WTC11 (cell line): ENCODE results near the gene SLC45A1. TPM values are rescaled to one million over a fixed set of nuclear protein-coding genes. Genes with fewer than 3 reads are reported as not detected.

ENCODE experiments used
- ATAC-seq: fragments of 200-7000 bp; cut with Tn5 transposase; 2 replicates; pipeline ENCODE4 v1.10.0; 2021; ENCODE audit warnings: mild to moderate bottlenecking, moderate library complexity
- CTCF ChIA-PET: fragments of 300-600 bp; sonication (Branson Sonifier 250); formaldehyde crosslinking; loops from one replicate; lab custom pipeline; 2021; ENCODE audit warnings: antibody characterized with exemption; lab: Charles Lee
- POLR2A ChIA-PET: fragments of 350-600 bp; sonication (Branson Sonifier 250); formaldehyde crosslinking; loops from one replicate; lab custom pipeline; 2021; ENCODE audit warnings: antibody characterized with exemption; lab: Charles Lee
- DNase-seq: peaks from one replicate; pipeline ENCODE4 v3.0.0; 2021; ENCODE audit warnings: low spot score
- H3K27ac Mint-ChIP-seq: 2 replicates; pipeline ENCODE4 v1.8.0; 2021; ENCODE audit warnings: mixed read lengths
- H3K27me3 Mint-ChIP-seq: 2 replicates; pipeline ENCODE4 v1.8.0; 2021; ENCODE audit warnings: low read depth, mild to moderate bottlenecking, moderate library complexity, mixed read lengths
- H3K36me3 Mint-ChIP-seq: 2 replicates; pipeline ENCODE4 v1.8.0; 2021; ENCODE audit warnings: mixed read lengths
- H3K4me1 Mint-ChIP-seq: 2 replicates; pipeline ENCODE4 v1.8.0; 2022; ENCODE audit warnings: mixed read lengths
- H3K4me3 Mint-ChIP-seq: 2 replicates; pipeline ENCODE4 v1.8.0; 2021; ENCODE audit warnings: mild to moderate bottlenecking, moderate library complexity, mixed read lengths
- H3K9me3 Mint-ChIP-seq: 2 replicates; pipeline ENCODE4 v1.8.0; 2021; ENCODE audit warnings: mixed read lengths
- AFF4 ChIP-seq: sonication (generic); formaldehyde crosslinking; IDR thresholded peaks from 2 replicates; pipeline ENCODE4 v1.8.1; 2023; ENCODE audit warnings: mild to moderate bottlenecking, missing genetic modification reagents, borderline replicate concordance
- E2F5 ChIP-seq: sonication (generic); formaldehyde crosslinking; IDR thresholded peaks from 2 replicates; pipeline ENCODE4 v1.8.1; 2022; ENCODE audit warnings: mild to moderate bottlenecking, moderate library complexity, missing genetic modification reagents
- EMX1 ChIP-seq: fragments of 250-450 bp; sonication (Bioruptor Pico); IDR thresholded peaks from 2 replicates; pipeline ENCODE4 v1.8.0; 2021; ENCODE audit warnings: mild to moderate bottlenecking
- ERG ChIP-seq: fragments of 250-450 bp; sonication (Bioruptor Pico); IDR thresholded peaks from 2 replicates; pipeline ENCODE4 v1.8.0; 2021; ENCODE audit warnings: mild to moderate bottlenecking
- ESRRA ChIP-seq: sonication (generic); formaldehyde crosslinking; IDR thresholded peaks from 2 replicates; pipeline ENCODE4 v1.8.1; 2022; ENCODE audit warnings: mild to moderate bottlenecking, missing genetic modification reagents, borderline replicate concordance
- FOXP1 ChIP-seq: sonication (generic); formaldehyde crosslinking; IDR thresholded peaks from 2 replicates; pipeline ENCODE4 v1.8.0; 2022; ENCODE audit warnings: missing genetic modification reagents, mild to moderate bottlenecking, moderate library complexity, borderline replicate concordance
- GRHL2 ChIP-seq: fragments of 250-450 bp; sonication (Bioruptor Pico); IDR thresholded peaks from 2 replicates; pipeline ENCODE4 v1.8.0; 2022; ENCODE audit warnings: mild to moderate bottlenecking, moderate library complexity; ENCODE audit not compliant: insufficient replicate concordance, severe bottlenecking
- HMGXB4 ChIP-seq: sonication (generic); formaldehyde crosslinking; IDR thresholded peaks from 2 replicates; pipeline ENCODE4 v1.8.1; 2023; ENCODE audit warnings: mild to moderate bottlenecking, moderate library complexity, missing genetic modification reagents
- IRF2 ChIP-seq: sonication (generic); formaldehyde crosslinking; IDR thresholded peaks from 2 replicates; pipeline ENCODE4 v1.8.0; 2022; ENCODE audit warnings: low read depth, missing genetic modification reagents, borderline replicate concordance
- JUN ChIP-seq: sonication (generic); formaldehyde crosslinking; IDR thresholded peaks from 2 replicates; pipeline ENCODE4 v1.8.0; 2023; ENCODE audit warnings: mild to moderate bottlenecking, missing genetic modification reagents
- MXD4 ChIP-seq: fragments of 250-450 bp; sonication (Bioruptor Pico); IDR thresholded peaks from 2 replicates; pipeline ENCODE4 v1.8.0; 2021; ENCODE audit warnings: mild to moderate bottlenecking, moderate library complexity, borderline replicate concordance
- PRRX2 ChIP-seq: fragments of 250-450 bp; sonication (Bioruptor Pico); IDR thresholded peaks from 2 replicates; pipeline ENCODE4 v1.8.0; 2021; ENCODE audit warnings: mild to moderate bottlenecking
- RELA ChIP-seq: sonication (generic); formaldehyde crosslinking; IDR thresholded peaks from 2 replicates; pipeline ENCODE4 v1.8.1; 2022; ENCODE audit warnings: missing genetic modification reagents, mild to moderate bottlenecking, borderline replicate concordance
- SOX15 ChIP-seq: fragments of 250-450 bp; sonication (Bioruptor Pico); IDR thresholded peaks from 2 replicates; pipeline ENCODE4 v1.9.0; 2021; ENCODE audit warnings: mild to moderate bottlenecking
- TCF7 ChIP-seq: sonication (generic); formaldehyde crosslinking; IDR thresholded peaks from 2 replicates; pipeline ENCODE4 v1.8.0; 2022; ENCODE audit warnings: mild to moderate bottlenecking, low read depth, missing genetic modification reagents, moderate library complexity
- ZMAT4 ChIP-seq: fragments of 250-450 bp; sonication (Bioruptor Pico); IDR thresholded peaks from 2 replicates; pipeline ENCODE4 v1.9.0; 2021; ENCODE audit warnings: mild to moderate bottlenecking
- ZNF281 ChIP-seq: sonication (generic); formaldehyde crosslinking; IDR thresholded peaks from 2 replicates; pipeline ENCODE4 v1.8.0; 2023; ENCODE audit warnings: mild to moderate bottlenecking, missing genetic modification reagents
- ZNF396 ChIP-seq: fragments of 250-450 bp; sonication (Bioruptor Pico); IDR thresholded peaks from 2 replicates; pipeline ENCODE4 v1.8.0; 2021; ENCODE audit warnings: mild to moderate bottlenecking, moderate library complexity, borderline replicate concordance
- ZNF423 ChIP-seq: fragments of 250-450 bp; sonication (Bioruptor Pico); IDR thresholded peaks from 2 replicates; pipeline ENCODE4 v2.1.2; 2022; ENCODE audit warnings: mild to moderate bottlenecking, moderate library complexity
- ZNF671 ChIP-seq: fragments of 250-450 bp; sonication (Bioruptor Pico); IDR thresholded peaks from 2 replicates; pipeline ENCODE4 v1.8.0; 2021; ENCODE audit warnings: mild to moderate bottlenecking
- ZSCAN18 ChIP-seq: fragments of 250-450 bp; sonication (Bioruptor Pico); IDR thresholded peaks from 2 replicates; pipeline ENCODE4 v2.1.2; 2022; ENCODE audit warnings: mild to moderate bottlenecking, moderate library complexity
- total RNA-seq: library from RNA; stranded (reverse); gene quantifications from 3 replicates; pipeline ENCODE4 v1.2.3, GENCODE V29; 2021

The SLC45A1 gene
- total RNA-seq, 1 experiment from 2014 or later: 2.3 TPM

- Mint-ChIP-seq H3K27me3 (no peaks in the 10 kb centered on the region), H3K36me3 (peaks cover 34% of the 10 kb centered on the region), H3K4me1 (peaks cover 20% of the 10 kb centered on the region), H3K4me3 (no peak overlapping the region), H3K9me3 (no peaks in the 10 kb centered on the region), H3K27ac (peak overlapping the region; percentile 34; the same call in 1 of the 2 replicates)
- ChIA-PET POLR2A (no interaction called here), CTCF (no interaction called here)
- TF ChIP-seq ESRRA (CRISPR knock-in tag) (no peak), EMX1 (CRISPR knock-in tag) (no peak), ZNF671 (CRISPR knock-in tag) (no peak), JUN (CRISPR knock-in tag) (no peak), MXD4 (no peak), ZMAT4 (CRISPR knock-in tag) (no peak), FOXP1 (CRISPR knock-in tag) (no peak), RELA (CRISPR knock-in tag) (no peak), ZNF423 (no peak), ZNF281 (no peak), ZNF396 (CRISPR knock-in tag) (no peak), AFF4 (no peak), E2F5 (CRISPR knock-in tag) (no peak), ERG (no peak)
- ATAC-seq (no peak), DNase-seq (no peak)
Measured at GRCh38 chr1:8354038-8354437, 36.1 kb downstream of the SLC45A1 start.

- peak overlapping the region; percentile 80 for H3K27ac Mint-ChIP-seq
- H3K36me3 Mint-ChIP-seq: peaks cover 36% of the 10 kb centered on the region
- no peak overlapping the region for H3K4me3 Mint-ChIP-seq
- no peaks in the 10 kb centered on the region for H3K9me3 Mint-ChIP-seq
- ChIA-PET POLR2A (no interaction called here), CTCF (no interaction called here)
- ATAC-seq (no peak), DNase-seq (no peak)
- no peaks in the 10 kb centered on the region for H3K27me3 Mint-ChIP-seq
- H3K4me1 Mint-ChIP-seq: peaks cover 15% of the 10 kb centered on the region
- TF ChIP-seq IRF2 (CRISPR knock-in tag) (no peak), GRHL2 (CRISPR knock-in tag) (no peak), TCF7 (CRISPR knock-in tag) (no peak), ZSCAN18 (CRISPR knock-in tag) (no peak), ERG (no peak), SOX15 (no peak), PRRX2 (CRISPR knock-in tag) (no peak), HMGXB4 (CRISPR knock-in tag) (no peak), FOXP1 (CRISPR knock-in tag) (no peak)
Measured at GRCh38 chr1:8355439-8356255, 37.7 kb downstream of the SLC45A1 start.
